Measurements from ENCODE around the gene BRICD5.

BRICD5 gene

DNA sequence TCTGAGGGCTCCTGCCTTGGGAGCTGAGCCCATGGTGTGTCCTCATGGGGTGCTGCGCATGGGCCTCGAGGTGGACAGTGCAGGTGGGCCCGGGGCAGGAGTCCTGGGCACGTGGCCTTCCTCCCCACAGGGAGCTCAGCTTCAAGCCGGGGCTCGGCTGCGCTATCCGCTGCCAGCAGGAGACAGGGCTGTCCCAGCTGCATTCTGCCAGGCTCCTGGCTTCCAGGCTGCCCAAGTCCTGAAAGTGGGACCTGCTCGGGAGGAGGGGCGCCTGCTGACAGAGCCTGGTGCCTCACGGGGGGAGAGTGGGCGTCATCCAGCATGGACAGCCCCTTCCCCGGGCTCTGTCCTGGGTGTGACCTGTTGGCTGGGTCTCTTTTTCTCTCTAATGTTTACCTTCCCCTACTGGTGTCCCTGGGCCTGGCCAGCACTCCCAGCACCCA is 48.0 kb downstream of the BRICD5 start:
- no peaks in the 10 kb centered on the region for H3K9me3 Mint-ChIP-seq (ENCODE audit: low read depth)
- H3K27ac Mint-ChIP-seq: no peak overlapping the region
- no peaks in the 10 kb centered on the region for H3K36me3 Mint-ChIP-seq
- H3K4me3 Mint-ChIP-seq: no peak overlapping the region
- H3K4me1 Mint-ChIP-seq (ENCODE audit: low read depth): peaks cover 7% of the 10 kb centered on the region
- H3K27me3 Mint-ChIP-seq: no peaks in the 10 kb centered on the region

DNA sequence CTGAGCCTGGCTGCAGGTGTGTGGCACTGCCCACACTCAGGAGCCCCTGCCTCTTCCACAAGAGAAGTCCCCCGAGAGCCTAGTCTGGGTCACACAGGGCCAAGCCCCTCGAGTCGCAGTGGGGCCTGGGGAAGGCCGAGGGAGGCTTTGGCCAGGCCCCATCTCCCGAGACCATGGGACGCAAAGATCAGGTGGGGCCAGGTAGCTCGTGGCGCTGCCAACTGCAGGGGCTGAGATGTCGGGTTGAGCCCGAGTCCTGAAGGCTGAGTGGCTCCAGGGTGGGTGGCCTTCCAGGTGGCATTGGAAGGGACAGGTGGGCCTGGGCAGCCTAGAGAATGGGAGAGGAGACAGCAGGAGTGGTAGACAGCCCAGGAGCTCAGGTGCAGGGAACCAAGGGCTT is 48.8 kb downstream of the BRICD5 start:
- Mint-ChIP-seq H3K27me3 (no peaks in the 10 kb centered on the region), H3K4me1 (ENCODE audit: low read depth) (peaks cover 14% of the 10 kb centered on the region), H3K27ac (no peak overlapping the region), H3K9me3 (ENCODE audit: low read depth) (no peaks in the 10 kb centered on the region), H3K36me3 (no peaks in the 10 kb centered on the region), H3K4me3 (no peak overlapping the region)

DNA sequence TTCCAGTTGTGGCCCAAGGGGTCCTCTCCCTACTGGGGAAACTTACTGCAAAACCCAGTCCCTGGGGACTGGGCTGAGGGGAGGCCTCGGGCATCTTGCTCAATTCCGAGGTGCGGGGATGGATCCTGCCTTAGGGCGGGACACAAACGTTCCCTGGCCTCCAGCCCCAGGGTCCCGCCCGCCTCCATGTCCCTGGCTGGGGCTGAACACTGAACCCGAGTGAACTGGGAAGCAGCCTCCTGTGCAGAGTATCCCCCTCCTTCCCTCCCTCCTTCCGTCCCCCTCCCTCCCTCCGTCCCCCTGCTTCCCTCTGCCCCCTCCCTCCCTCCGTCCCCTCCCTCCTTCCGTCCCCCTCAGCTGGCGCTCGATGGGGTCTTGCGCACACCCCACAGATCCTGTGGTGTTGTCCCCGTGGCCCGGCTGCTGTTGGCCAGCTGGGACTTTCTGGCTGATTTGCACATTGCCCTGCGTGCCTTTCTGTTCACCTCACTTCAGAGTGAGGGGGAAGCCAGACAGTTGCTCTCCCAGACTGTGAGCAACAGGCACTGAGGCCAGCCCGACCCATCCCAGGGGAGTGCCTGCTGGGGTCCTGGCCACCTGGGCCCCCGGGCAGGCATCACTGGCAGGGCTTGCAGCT is 49.6 kb downstream of the BRICD5 start:
- Mint-ChIP-seq H3K27me3 (no peaks in the 10 kb centered on the region), H3K4me3 (no peak overlapping the region), H3K36me3 (no peaks in the 10 kb centered on the region), H3K4me1 (ENCODE audit: low read depth) (peaks cover 21% of the 10 kb centered on the region), H3K9me3 (ENCODE audit: low read depth) (no peaks in the 10 kb centered on the region), H3K27ac (no peak overlapping the region)

Measured in activated naive CD8-positive, alpha-beta T cell (primary cell).